Endometrial microvascular endothelial cells (primary cell): Measurements from ENCODE around the gene SPATA6. TPM values are rescaled to one million over a fixed set of nuclear protein-coding genes. Genes with fewer than 3 reads are reported as not detected.
"Not testable (repeated sequence)": the region's sequence is repeated elsewhere in the genome, so short reads cannot be mapped to it uniquely, and the experiment has no call there.

Source experiments
- in situ Hi-C: cut with HindIII; loops from 2 replicates; pipeline ENCODE4 v1.10.0; 2017; ENCODE audit warnings: low sequenced_read_pairs, low pct_unique_long_range_greater_than_20kb; ENCODE audit errors: inconsistent ontology term
- total RNA-seq: library from RNA; depleted of rRNA; stranded (reverse); fragments of >200 nt; gene quantifications from one replicate; pipeline ENCODE4 v1.2.3, GENCODE V29; 2015; ENCODE audit errors: inconsistent ontology term

Gene SPATA6
- total RNA-seq, 1 donor from 2014 or later, result 1.7 TPM

GRCh38 chr1:48469616-48470480, 2.2 kb downstream of the SPATA6 start:
- in situ Hi-C loops, result no loop called here

- in situ Hi-C loops, result no loop called here
Measured at GRCh38 chr1:48466594-48466993, 5.4 kb downstream of the SPATA6 start.

GRCh38 chr1:48462716-48463302, 9.2 kb downstream of the SPATA6 start:
- in situ Hi-C loops, result no loop called here

- in situ Hi-C loops, result no loop called here
Measured at GRCh38 chr1:48450505-48450904, 21.5 kb downstream of the SPATA6 start.

DNA sequence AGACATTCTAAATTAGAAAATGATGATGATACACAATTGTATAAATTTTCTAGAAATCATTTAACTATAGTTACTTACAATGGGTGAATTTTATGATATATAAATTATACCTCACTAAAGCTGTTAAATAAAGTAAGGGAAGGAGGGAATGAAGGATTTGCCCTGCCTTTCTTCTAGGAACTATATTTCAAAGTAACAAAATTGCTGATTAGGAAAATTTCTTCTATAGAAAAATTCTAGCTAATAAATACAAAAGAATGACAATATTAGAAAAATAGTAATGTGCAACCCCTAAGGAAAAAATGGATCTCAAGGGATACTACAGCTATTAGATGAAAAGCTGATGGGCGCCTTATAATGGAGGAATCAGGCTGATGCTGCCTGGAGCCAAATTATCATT, 23.1 kb downstream of the SPATA6 start:
- in situ Hi-C loops, result no loop called here

DNA sequence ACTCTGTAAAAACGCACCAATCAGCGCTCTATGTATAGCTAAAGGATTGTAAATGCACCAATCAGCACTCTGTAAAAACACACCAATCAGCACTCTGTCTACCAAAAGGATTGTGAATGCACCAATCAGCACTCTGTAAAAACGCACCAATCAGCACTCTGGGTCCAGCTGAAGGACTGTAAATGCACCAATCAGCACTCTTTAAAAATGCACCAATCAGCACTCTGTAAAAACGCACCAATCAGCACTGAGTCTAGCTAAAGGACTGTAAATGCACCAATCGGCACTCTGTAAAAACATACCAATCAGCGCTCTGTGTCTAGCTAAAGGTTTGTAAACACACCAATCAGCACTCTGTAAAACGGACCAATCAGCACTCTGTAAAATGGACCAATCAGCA, 27.8 kb downstream of the SPATA6 start:
- in situ Hi-C loops, result not testable (repeated sequence)

DNA sequence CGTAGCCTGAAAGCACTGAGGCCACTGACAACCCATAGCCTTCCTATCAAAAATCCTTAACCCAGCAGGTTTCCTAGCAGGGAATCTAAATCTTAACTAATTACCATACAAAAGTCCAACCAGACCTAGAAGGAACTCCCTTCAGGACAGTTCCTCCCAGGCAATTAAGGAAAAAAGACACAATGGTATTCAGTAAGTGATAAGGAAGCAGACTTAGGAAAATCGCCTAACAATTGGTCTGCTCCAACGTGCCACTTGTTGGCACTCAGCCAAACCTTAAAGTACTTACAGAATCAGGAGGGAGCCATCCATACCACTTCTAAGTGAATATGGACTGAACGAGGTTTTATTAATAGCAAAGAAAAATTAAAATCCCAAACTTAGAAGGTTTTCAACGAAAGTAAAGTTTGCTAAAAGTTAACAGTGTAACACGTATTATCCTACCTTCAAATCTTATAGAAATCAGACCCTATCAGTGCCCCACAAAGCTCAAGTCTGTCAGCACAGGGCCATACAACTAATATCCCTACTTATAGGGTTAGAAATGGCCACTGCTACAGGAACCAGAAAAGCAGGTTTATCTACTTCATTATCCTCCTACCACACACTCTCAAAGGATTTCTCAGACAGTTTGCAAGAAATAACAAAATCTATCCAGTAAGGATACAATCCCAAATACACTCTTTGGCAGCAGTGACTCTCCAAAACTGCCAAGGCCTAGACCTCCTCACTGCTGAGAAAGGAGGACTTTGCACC, 29.0 kb downstream of the SPATA6 start:
- in situ Hi-C loops, result no loop called here

DNA sequence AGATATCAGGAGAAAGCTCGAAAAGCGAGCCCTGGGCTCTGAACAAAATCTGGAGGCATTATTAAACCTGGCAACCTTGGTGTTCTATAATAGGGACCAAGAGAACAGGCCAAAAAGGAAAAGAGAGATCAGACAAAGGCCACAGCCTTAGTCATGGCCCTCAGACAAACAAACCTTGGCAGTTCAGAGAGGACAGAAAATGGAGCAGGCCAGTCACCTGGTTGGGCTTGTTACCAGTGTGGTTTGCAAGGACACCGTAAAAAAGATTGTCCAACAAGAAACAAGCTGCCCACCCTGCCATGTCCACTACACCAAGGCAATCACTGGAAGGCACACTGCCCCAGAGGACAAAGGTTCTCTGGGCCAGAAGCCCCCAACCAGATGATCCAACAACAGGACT, 31.2 kb downstream of the SPATA6 start:
- in situ Hi-C loops, result not testable (repeated sequence)

DNA sequence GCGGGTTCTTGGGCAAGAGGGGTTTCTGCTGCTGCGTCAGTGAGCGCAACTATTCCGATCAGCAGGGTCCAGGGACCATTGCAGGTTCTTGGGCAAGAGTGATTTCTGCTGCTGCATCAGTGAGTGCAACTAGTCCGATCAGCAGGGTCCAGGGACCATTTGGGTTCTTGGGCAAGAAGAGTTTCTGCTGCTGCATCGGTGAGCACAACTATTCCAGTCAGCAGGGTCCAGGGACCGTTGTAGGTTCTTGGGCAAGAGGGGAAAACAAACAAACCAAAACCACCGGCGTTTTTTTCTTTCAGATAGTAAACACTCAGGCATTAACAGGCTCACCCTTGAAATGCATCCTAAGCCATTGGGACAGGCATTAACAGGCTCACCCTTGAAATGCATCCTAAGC, 32.6 kb downstream of the SPATA6 start:
- in situ Hi-C loops, result no loop called here

- in situ Hi-C loops, result not testable (repeated sequence)
Measured at GRCh38 chr1:48437379-48437778, 34.6 kb downstream of the SPATA6 start.

DNA sequence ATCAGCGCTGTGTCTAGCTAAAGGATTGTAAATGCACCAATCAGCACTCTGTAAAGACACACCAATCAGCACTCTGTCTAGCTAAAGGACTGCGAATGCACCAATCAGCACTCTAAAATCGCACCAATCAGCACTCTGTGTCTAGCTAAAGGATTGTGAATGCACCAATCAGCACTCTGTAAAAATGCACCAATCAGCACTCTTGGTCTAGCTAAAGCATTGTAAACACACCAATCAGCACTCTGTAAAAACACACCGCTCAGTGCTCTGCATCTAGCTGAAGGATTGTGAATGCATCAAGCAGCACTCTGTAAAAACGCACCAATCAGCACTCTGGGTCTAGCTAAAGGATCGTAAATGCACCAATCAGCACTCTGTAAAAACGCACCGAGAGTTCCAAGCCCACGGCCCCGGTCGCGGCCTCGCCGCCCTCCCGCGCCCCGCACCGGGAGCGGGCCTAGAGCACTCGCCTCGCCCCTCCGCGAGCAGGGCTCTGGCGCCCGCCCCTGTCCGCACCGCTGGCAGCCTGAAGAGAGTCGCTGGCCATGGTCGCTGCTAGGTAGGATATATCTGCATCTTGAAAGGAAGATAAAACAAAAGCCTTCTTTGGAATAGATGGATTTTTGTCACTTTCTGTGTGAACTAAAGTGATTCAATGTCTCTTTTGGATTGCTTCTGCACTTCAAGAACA, 36.5 kb downstream of the SPATA6 start:
- in situ Hi-C loops, result not testable (repeated sequence)

GRCh38 chr1:48430832-48431231, 41.2 kb downstream of the SPATA6 start:
- in situ Hi-C loops, result no loop called here

DNA sequence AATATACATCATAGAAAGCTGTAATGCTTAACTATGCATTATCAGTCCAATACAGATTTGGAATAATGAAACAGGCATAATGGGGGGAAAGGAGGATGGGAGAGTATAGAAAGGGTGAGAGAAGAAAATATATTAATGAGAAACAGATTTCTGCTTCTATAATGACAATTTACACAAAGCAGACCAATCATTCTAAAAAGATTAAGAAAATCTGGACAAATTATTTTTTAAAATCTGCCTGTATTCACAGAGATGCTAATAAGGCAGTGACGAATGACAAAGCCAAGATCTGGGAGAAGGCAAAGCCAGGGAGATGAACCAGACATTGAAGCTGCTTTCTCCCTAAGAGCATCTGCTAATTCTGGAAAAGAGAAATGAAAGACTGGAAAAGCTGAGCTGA, 50.0 kb downstream of the SPATA6 start:
- in situ Hi-C loops, result no loop called here

- in situ Hi-C loops, result no loop called here
Measured at GRCh38 chr1:48418742-48419141, 53.3 kb downstream of the SPATA6 start.

DNA sequence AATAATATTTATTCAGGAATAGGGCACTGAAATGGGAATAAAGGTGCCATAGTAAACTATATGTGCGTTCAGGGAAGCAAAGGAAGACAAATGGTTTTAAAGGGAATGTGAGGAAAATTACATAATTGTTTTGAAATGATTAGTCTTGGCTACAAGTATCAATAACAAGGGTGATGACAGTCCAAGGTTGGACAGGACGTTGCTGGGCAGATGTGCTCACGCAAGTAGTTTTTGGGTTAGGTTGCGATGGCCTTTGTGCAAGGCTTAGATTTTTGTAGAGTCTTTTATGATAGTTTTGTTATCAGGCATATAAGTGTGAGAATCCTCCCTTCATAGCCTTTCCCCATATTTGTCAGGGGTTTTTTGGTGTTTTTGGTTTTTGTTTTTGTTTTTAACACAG, 57.0 kb downstream of the SPATA6 start:
- in situ Hi-C loops, result no loop called here

GRCh38 chr1:48414264-48414663, 57.7 kb downstream of the SPATA6 start:
- in situ Hi-C loops, result no loop called here

- in situ Hi-C loops, result no loop called here
Measured at GRCh38 chr1:48405940-48406339, 66.1 kb downstream of the SPATA6 start.

DNA sequence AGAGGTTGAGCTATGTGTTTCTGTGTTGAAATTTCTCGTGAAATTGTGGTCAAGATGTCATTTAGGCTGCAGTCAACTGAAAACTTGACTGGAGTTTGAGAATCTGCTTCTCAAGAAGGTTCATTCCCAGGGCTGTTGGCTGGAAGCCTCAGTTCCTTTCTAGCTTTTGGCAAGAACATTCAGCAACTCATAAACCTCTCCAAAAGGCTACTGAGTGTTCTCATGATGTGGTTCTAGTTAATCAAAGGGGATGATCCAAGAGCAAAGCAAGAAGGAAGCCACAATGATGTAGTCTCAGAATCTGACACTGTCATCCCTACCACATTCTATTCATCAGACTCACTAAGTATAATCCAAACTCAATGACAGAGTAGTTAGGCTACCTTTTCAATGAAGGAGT, 66.6 kb downstream of the SPATA6 start:
- in situ Hi-C loops, result no loop called here

DNA sequence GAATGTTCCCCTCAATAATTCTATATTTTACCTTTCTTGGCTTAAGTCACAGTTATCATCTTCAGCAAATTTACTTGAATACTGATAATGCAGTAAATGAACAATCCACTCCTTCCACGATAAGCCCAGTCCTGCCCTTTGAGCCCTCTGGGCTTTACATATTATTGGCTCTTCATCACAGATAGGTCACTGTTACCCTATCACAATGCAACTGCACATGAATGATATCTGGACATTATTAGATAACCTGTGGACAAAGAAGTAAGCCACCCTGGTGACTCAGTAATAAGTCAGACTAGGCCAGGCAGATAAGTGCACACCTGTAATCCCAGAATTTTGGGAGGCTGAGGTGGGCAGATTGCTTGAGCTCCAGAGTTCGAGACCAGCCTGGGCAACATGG, 69.4 kb downstream of the SPATA6 start:
- in situ Hi-C loops, result no loop called here
